ACC112 (cell line): Measurements from ENCODE around the gene FUOM.

Experiments used
- H2AFZ ChIP-seq: fragments of 200-600 bp; sonication (generic); one replicate; pipeline ENCODE4 v1.6.0; 2017; ENCODE audit warnings: antibody characterized with exemption, low read length; ENCODE audit not compliant: unreplicated experiment
- H3K27ac ChIP-seq: fragments of 200-600 bp; sonication (generic); 2 replicates; pipeline ENCODE4 v1.5.1; 2014; ENCODE audit warnings: low read depth, mild to moderate bottlenecking, antibody characterized with exemption, low read length, moderate library complexity
- H3K27me3 ChIP-seq: fragments of 200-600 bp; sonication (generic); 2 replicates; pipeline ENCODE4 v1.6.1; 2014; ENCODE audit warnings: mild to moderate bottlenecking, antibody characterized with exemption, low read length, moderate library complexity, mixed read lengths; ENCODE audit not compliant: insufficient read depth
- H3K36me3 ChIP-seq: fragments of 200-600 bp; sonication (generic); 2 replicates; pipeline ENCODE4 v1.6.1; 2016; ENCODE audit warnings: mild to moderate bottlenecking, antibody characterized with exemption, low read length, moderate library complexity, mixed read lengths; ENCODE audit not compliant: insufficient read depth
- H3K4me1 ChIP-seq: fragments of 200-600 bp; sonication (generic); one replicate; pipeline ENCODE4 v1.6.1; 2016; ENCODE audit warnings: low read length, mixed read lengths; ENCODE audit not compliant: insufficient read depth, unreplicated experiment, control insufficient read depth
- H3K4me3 ChIP-seq: fragments of 200-600 bp; sonication (generic); 2 replicates; pipeline ENCODE4 v1.5.1; 2014; ENCODE audit warnings: mild to moderate bottlenecking, low read depth, low read length
- H3K79me2 ChIP-seq: fragments of 200-600 bp; sonication (generic); one replicate; pipeline ENCODE4 v1.6.0; 2016; ENCODE audit warnings: low read length; ENCODE audit not compliant: control insufficient read depth, unreplicated experiment, insufficient read depth

The FUOM gene

GRCh38 chr10:133397938-133398337 lies 40.1 kb upstream of the FUOM start:
- peaks cover 10% of the 10 kb centered on the region; the same call in 1 of the 2 replicates for H3K36me3 ChIP-seq
- no peak overlapping the region for H2AFZ ChIP-seq
- H3K27ac ChIP-seq, result no peak overlapping the region
- H3K79me2 ChIP-seq, result peaks cover 40% of the 10 kb centered on the region
- peaks cover 7% of the 10 kb centered on the region for H3K4me1 ChIP-seq
- no peak overlapping the region for H3K4me3 ChIP-seq
- H3K27me3 ChIP-seq, result no peaks in the 10 kb centered on the region

- Histone ChIP-seq H3K36me3 (peaks cover 6% of the 10 kb centered on the region; the same call in 1 of the 2 replicates), H3K27me3 (no peaks in the 10 kb centered on the region), H3K4me3 (no peak overlapping the region), H3K27ac (no peak overlapping the region), H2AFZ (no peak overlapping the region), H3K4me1 (peaks cover 7% of the 10 kb centered on the region), H3K79me2 (peaks cover 36% of the 10 kb centered on the region)
These were observed 38.3 kb upstream of the FUOM start for GRCh38 chr10:133396035-133396624.

- peaks cover 7% of the 10 kb centered on the region for H3K4me1 ChIP-seq
- H3K36me3 ChIP-seq, result no peaks in the 10 kb centered on the region
- H3K27ac ChIP-seq, result peak overlapping the region; percentile 37
- no peaks in the 10 kb centered on the region for H3K27me3 ChIP-seq
- peak overlapping the region; percentile 34 for H2AFZ ChIP-seq
- H3K79me2 ChIP-seq, result peaks cover 36% of the 10 kb centered on the region
- H3K4me3 ChIP-seq, result peak overlapping the region; percentile 81
These were observed 37.0 kb upstream of the FUOM start for GRCh38 chr10:133394801-133395221.

GRCh38 chr10:133394064-133394663 lies 36.3 kb upstream of the FUOM start, which contains the start of gene MTG1:
TSS of gene MTG1 (plus strand) at chr10:133394157. CDS start at chr10:133394221, 64 bp downstream.
- Histone ChIP-seq H3K27me3 (no peaks in the 10 kb centered on the region), H3K27ac (peak within 1 kb of the TSS; percentile 37), H3K36me3 (no peaks in the 10 kb centered on the region), H3K4me1 (peaks cover 7% of the 10 kb centered on the region), H2AFZ (peak within 1 kb of the TSS; percentile 57), H3K4me3 (peak within 1 kb of the TSS; percentile 81), H3K79me2 (peaks cover 32% of the 10 kb centered on the region)

- Histone ChIP-seq H2AFZ (peak overlapping the region; percentile 57), H3K36me3 (no peaks in the 10 kb centered on the region), H3K27ac (no peak overlapping the region), H3K4me1 (peaks cover 7% of the 10 kb centered on the region), H3K27me3 (no peaks in the 10 kb centered on the region), H3K4me3 (peak overlapping the region; percentile 81), H3K79me2 (peaks cover 25% of the 10 kb centered on the region)
These were observed 35.7 kb upstream of the FUOM start for GRCh38 chr10:133393401-133394063.

- Histone ChIP-seq H2AFZ (no peak overlapping the region), H3K27me3 (no peaks in the 10 kb centered on the region), H3K4me3 (no peak overlapping the region), H3K27ac (no peak overlapping the region), H3K4me1 (peaks cover 7% of the 10 kb centered on the region), H3K79me2 (peaks cover 23% of the 10 kb centered on the region), H3K36me3 (no peaks in the 10 kb centered on the region)
These were observed 34.1 kb upstream of the FUOM start for GRCh38 chr10:133391761-133392518.

GRCh38 chr10:133391249-133391635 lies 33.4 kb upstream of the FUOM start:
- Histone ChIP-seq H3K4me3 (no peak overlapping the region), H2AFZ (no peak overlapping the region), H3K4me1 (peaks cover 7% of the 10 kb centered on the region), H3K27ac (no peak overlapping the region), H3K79me2 (peaks cover 21% of the 10 kb centered on the region), H3K27me3 (no peaks in the 10 kb centered on the region), H3K36me3 (no peaks in the 10 kb centered on the region)

- Histone ChIP-seq H3K27ac (no peak overlapping the region), H2AFZ (no peak overlapping the region), H3K4me3 (no peak overlapping the region), H3K4me1 (peaks cover 6% of the 10 kb centered on the region), H3K79me2 (peaks cover 16% of the 10 kb centered on the region), H3K36me3 (no peaks in the 10 kb centered on the region), H3K27me3 (no peaks in the 10 kb centered on the region)
These were observed 32.9 kb upstream of the FUOM start for GRCh38 chr10:133390597-133391248.

GRCh38 chr10:133388973-133389818 lies 31.4 kb upstream of the FUOM start:
- Histone ChIP-seq H2AFZ (no peak overlapping the region), H3K27ac (no peak overlapping the region)

More at GRCh38 chr10:133388973-133389818, 31.4 kb upstream of the FUOM start:
- no peak overlapping the region for H3K4me3 ChIP-seq
- H3K36me3 ChIP-seq, result no peaks in the 10 kb centered on the region
- no peaks in the 10 kb centered on the region for H3K4me1 ChIP-seq
- no peaks in the 10 kb centered on the region for H3K27me3 ChIP-seq
- H3K79me2 ChIP-seq, result peaks cover 1% of the 10 kb centered on the region
